WTC11 (cell line): ENCODE results near the gene CHTOP. TPM values are rescaled to one million over a fixed set of nuclear protein-coding genes. Genes with fewer than 3 reads are reported as not detected.

Experiments used
- ATAC-seq: fragments of 200-7000 bp; cut with Tn5 transposase; 2 replicates; pipeline ENCODE4 v1.10.0; 2021; ENCODE audit warnings: mild to moderate bottlenecking, moderate library complexity
- CTCF ChIA-PET: fragments of 300-600 bp; sonication (Branson Sonifier 250); formaldehyde crosslinking; loops from one replicate; lab custom pipeline; 2021; ENCODE audit warnings: antibody characterized with exemption; lab: Charles Lee
- POLR2A ChIA-PET: fragments of 350-600 bp; sonication (Branson Sonifier 250); formaldehyde crosslinking; loops from one replicate; lab custom pipeline; 2021; ENCODE audit warnings: antibody characterized with exemption; lab: Charles Lee
- DNase-seq: peaks from one replicate; pipeline ENCODE4 v3.0.0; 2021; ENCODE audit warnings: low spot score
- H3K27ac Mint-ChIP-seq: 2 replicates; pipeline ENCODE4 v1.8.0; 2021; ENCODE audit warnings: mixed read lengths
- H3K27me3 Mint-ChIP-seq: 2 replicates; pipeline ENCODE4 v1.8.0; 2021; ENCODE audit warnings: low read depth, mild to moderate bottlenecking, moderate library complexity, mixed read lengths
- H3K36me3 Mint-ChIP-seq: 2 replicates; pipeline ENCODE4 v1.8.0; 2021; ENCODE audit warnings: mixed read lengths
- H3K4me1 Mint-ChIP-seq: 2 replicates; pipeline ENCODE4 v1.8.0; 2022; ENCODE audit warnings: mixed read lengths
- H3K4me3 Mint-ChIP-seq: 2 replicates; pipeline ENCODE4 v1.8.0; 2021; ENCODE audit warnings: mild to moderate bottlenecking, moderate library complexity, mixed read lengths
- H3K9me3 Mint-ChIP-seq: 2 replicates; pipeline ENCODE4 v1.8.0; 2021; ENCODE audit warnings: mixed read lengths
- AR ChIP-seq: fragments of 250-450 bp; sonication (Bioruptor Pico); IDR thresholded peaks from 2 replicates; pipeline ENCODE4 v1.9.0; 2021; ENCODE audit warnings: mild to moderate bottlenecking
- ARID4B ChIP-seq: sonication (generic); formaldehyde crosslinking; IDR thresholded peaks from 2 replicates; pipeline ENCODE4 v1.8.0; 2023; ENCODE audit warnings: missing genetic modification reagents, mild to moderate bottlenecking, borderline replicate concordance
- ATF3 ChIP-seq: sonication (generic); formaldehyde crosslinking; conservative IDR thresholded peaks from 2 replicates; pipeline ENCODE4 v1.8.1; 2022; ENCODE audit warnings: mild to moderate bottlenecking, missing genetic modification reagents
- ATF6 ChIP-seq: sonication (generic); formaldehyde crosslinking; IDR thresholded peaks from 2 replicates; pipeline ENCODE4 v1.8.1; 2023; ENCODE audit warnings: mild to moderate bottlenecking, missing genetic modification reagents
- CREB1 ChIP-seq: sonication (generic); formaldehyde crosslinking; IDR thresholded peaks from 2 replicates; pipeline ENCODE4 v1.8.0; 2023; ENCODE audit warnings: mild to moderate bottlenecking, missing genetic modification reagents
- FOXJ3 ChIP-seq: sonication (generic); formaldehyde crosslinking; IDR thresholded peaks from 2 replicates; pipeline ENCODE4 v1.9.0; 2021; ENCODE audit warnings: missing genetic modification reagents, mild to moderate bottlenecking, borderline replicate concordance
- GABPB1 ChIP-seq: sonication (generic); formaldehyde crosslinking; IDR thresholded peaks from 2 replicates; pipeline ENCODE4 v1.8.1; 2023; ENCODE audit warnings: mild to moderate bottlenecking, missing genetic modification reagents
- KAT7 ChIP-seq: sonication (generic); formaldehyde crosslinking; IDR thresholded peaks from 2 replicates; pipeline ENCODE4 v1.8.1; 2023; ENCODE audit warnings: missing genetic modification reagents, mild to moderate bottlenecking, borderline replicate concordance
- NFATC4 ChIP-seq: fragments of 250-450 bp; sonication (Bioruptor Pico); IDR thresholded peaks from 2 replicates; pipeline ENCODE4 v1.9.0; 2021; ENCODE audit warnings: mild to moderate bottlenecking
- ZNF219 ChIP-seq: sonication (generic); formaldehyde crosslinking; IDR thresholded peaks from 2 replicates; pipeline ENCODE4 v1.8.0; 2023; ENCODE audit warnings: missing genetic modification reagents, mild to moderate bottlenecking, borderline replicate concordance
- ZNF512 ChIP-seq: sonication (generic); formaldehyde crosslinking; IDR thresholded peaks from 2 replicates; pipeline ENCODE4 v1.8.1; 2022; ENCODE audit warnings: missing genetic modification reagents, borderline replicate concordance
- total RNA-seq: library from RNA; stranded (reverse); gene quantifications from 3 replicates; pipeline ENCODE4 v1.2.3, GENCODE V29; 2021

Gene CHTOP
- total RNA-seq, 1 experiment from 2014 or later = 101 TPM

- ChIA-PET CTCF (interaction anchor here (0.6 to 2.5 kb wide), 2 partner anchors 8 to 48 kb away, joined by 3 to 5 read pairs; no protein-coding TSS in a partner anchor), POLR2A (interaction anchor here (0.9 kb wide), 1 partner anchor 83 kb away, joined by 3 read pairs; no protein-coding TSS in a partner anchor)
- peaks cover 5% of the 10 kb centered on the region for H3K4me1 Mint-ChIP-seq
- no peak for ATAC-seq
- H3K36me3 Mint-ChIP-seq = peaks cover 12% of the 10 kb centered on the region
- H3K27ac Mint-ChIP-seq = no peak overlapping the region; the same call in 1 of the 2 replicates
- H3K27me3 Mint-ChIP-seq = peaks cover under 1% of the 10 kb centered on the region
- DNase-seq = no peak
- H3K9me3 Mint-ChIP-seq = no peaks in the 10 kb centered on the region
- H3K4me3 Mint-ChIP-seq = no peak overlapping the region
- no peak for TF ChIP-seq ZNF512 (CRISPR knock-in tag)
- no peak for TF ChIP-seq ARID4B (CRISPR knock-in tag)
- no peak for TF ChIP-seq ZNF219
- no peak for TF ChIP-seq AR (CRISPR knock-in tag)
- TF ChIP-seq ATF3 = no peak
- TF ChIP-seq CREB1 (CRISPR knock-in tag) = no peak
- no peak for TF ChIP-seq GABPB1 (CRISPR knock-in tag)
- TF ChIP-seq FOXJ3 (CRISPR knock-in tag) = no peak
- TF ChIP-seq NFATC4 (CRISPR knock-in tag) = no peak
- TF ChIP-seq KAT7 (CRISPR knock-in tag) = no peak
- TF ChIP-seq ATF6 (CRISPR knock-in tag) = no peak
Measured at GRCh38 chr1:153685544-153686340, 51.9 kb downstream of the CHTOP start.
